GM12878 (cell line): ENCODE data around the gene PMM1.
"Not testable (repeated sequence)": the region's sequence is repeated elsewhere in the genome, so short reads cannot be mapped to it uniquely, and the experiment has no call there.

Experiments
- BHLHE40 ChIP-seq, 2 experiments: fragments of 450-650 bp in 1 of 2; IDR thresholded peaks; 2 replicates each; pipeline ENCODE4 v1.6.1; 2011 to 2017; ENCODE audit warnings: low read depth in 2 of 2, borderline replicate concordance in 1 of 2, improper control_type of control experiment in 1 of 2, low read length in 1 of 2, mild to moderate bottlenecking in 1 of 2
- HDAC6 ChIP-seq: fragments of 200-600 bp; sonication (generic); IDR thresholded peaks from one replicate; pipeline ENCODE4 v1.8.0; 2017; ENCODE audit warnings: antibody characterized with exemption; ENCODE audit not compliant: unreplicated experiment
- TAF1 ChIP-seq: IDR thresholded peaks from 2 replicates; pipeline ENCODE4 v1.6.1; 2011; ENCODE audit warnings: mild to moderate bottlenecking, low read depth, low read length, borderline replicate concordance
- TF ChIP-seq, protein P1 (sequence below): IDR thresholded peaks from 2 replicates; pipeline ENCODE4 v1.6.1; 2012; ENCODE audit warnings: mild to moderate bottlenecking, low read depth, low read length
- TF ChIP-seq, protein P2 (sequence below), 3 experiments: IDR thresholded peaks in 2 of 3; conservative IDR thresholded peaks in 1 of 3; 2 replicates each; pipeline ENCODE4 v1.5.1; 2011; ENCODE audit warnings: low read depth in 3 of 3, low read length in 3 of 3, mild to moderate bottlenecking in 3 of 3, control low read depth in 2 of 3, moderate library complexity in 2 of 3, inconsistent platforms in 1 of 3, mixed read lengths in 1 of 3; ENCODE audit not compliant: control insufficient read depth in 2 of 3, insufficient read depth in 1 of 3; ENCODE audit errors: extremely low read depth in 1 of 3
- TF ChIP-seq, protein P3 (sequence below): IDR thresholded peaks from 2 replicates; pipeline ENCODE4 v1.6.1; 2012; ENCODE audit warnings: low read depth, low read length, improper control_type of control experiment
- TF ChIP-seq, protein P4 (sequence below): IDR thresholded peaks from 2 replicates; pipeline ENCODE4 v1.6.1; 2011; ENCODE audit warnings: borderline replicate concordance, low read depth, mild to moderate bottlenecking, moderate library complexity, mixed read lengths, low read length; ENCODE audit not compliant: insufficient read depth; ENCODE audit errors: extremely low read length

DNA sequence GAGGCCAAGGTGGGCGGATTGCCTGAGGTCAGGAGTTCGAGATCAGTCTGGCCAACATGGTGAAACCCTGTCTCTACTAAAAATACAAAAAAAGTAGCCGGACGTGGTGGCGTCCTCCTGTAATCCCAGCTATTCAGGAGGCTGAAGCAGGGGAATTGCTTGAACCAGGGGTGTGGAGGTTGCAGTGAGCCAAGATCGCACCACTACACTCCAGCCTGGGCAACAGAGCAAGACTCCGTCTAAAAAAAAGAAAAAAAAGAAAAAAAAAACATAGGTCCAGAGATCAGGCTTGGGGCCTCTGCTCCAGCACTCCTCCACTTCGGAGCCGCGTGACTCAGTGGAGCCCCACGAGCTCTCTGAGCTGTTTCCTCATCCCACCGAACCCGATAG, 31.4 kb downstream of the PMM1 start:
- not testable (repeated sequence) for TF ChIP-seq HDAC6; TAF1; BHLHE40 (IDR thresholded peaks at IDR 0.05; ENCODE audit: borderline replicate concordance in 1 of 2, low read depth in 2 of 2, low read length in 1 of 2)
- TF ChIP-seq, protein P1, sequence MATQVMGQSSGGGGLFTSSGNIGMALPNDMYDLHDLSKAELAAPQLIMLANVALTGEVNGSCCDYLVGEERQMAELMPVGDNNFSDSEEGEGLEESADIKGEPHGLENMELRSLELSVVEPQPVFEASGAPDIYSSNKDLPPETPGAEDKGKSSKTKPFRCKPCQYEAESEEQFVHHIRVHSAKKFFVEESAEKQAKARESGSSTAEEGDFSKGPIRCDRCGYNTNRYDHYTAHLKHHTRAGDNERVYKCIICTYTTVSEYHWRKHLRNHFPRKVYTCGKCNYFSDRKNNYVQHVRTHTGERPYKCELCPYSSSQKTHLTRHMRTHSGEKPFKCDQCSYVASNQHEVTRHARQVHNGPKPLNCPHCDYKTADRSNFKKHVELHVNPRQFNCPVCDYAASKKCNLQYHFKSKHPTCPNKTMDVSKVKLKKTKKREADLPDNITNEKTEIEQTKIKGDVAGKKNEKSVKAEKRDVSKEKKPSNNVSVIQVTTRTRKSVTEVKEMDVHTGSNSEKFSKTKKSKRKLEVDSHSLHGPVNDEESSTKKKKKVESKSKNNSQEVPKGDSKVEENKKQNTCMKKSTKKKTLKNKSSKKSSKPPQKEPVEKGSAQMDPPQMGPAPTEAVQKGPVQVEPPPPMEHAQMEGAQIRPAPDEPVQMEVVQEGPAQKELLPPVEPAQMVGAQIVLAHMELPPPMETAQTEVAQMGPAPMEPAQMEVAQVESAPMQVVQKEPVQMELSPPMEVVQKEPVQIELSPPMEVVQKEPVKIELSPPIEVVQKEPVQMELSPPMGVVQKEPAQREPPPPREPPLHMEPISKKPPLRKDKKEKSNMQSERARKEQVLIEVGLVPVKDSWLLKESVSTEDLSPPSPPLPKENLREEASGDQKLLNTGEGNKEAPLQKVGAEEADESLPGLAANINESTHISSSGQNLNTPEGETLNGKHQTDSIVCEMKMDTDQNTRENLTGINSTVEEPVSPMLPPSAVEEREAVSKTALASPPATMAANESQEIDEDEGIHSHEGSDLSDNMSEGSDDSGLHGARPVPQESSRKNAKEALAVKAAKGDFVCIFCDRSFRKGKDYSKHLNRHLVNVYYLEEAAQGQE, result not testable (repeated sequence)
- TF ChIP-seq, protein P2, sequence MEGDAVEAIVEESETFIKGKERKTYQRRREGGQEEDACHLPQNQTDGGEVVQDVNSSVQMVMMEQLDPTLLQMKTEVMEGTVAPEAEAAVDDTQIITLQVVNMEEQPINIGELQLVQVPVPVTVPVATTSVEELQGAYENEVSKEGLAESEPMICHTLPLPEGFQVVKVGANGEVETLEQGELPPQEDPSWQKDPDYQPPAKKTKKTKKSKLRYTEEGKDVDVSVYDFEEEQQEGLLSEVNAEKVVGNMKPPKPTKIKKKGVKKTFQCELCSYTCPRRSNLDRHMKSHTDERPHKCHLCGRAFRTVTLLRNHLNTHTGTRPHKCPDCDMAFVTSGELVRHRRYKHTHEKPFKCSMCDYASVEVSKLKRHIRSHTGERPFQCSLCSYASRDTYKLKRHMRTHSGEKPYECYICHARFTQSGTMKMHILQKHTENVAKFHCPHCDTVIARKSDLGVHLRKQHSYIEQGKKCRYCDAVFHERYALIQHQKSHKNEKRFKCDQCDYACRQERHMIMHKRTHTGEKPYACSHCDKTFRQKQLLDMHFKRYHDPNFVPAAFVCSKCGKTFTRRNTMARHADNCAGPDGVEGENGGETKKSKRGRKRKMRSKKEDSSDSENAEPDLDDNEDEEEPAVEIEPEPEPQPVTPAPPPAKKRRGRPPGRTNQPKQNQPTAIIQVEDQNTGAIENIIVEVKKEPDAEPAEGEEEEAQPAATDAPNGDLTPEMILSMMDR (IDR thresholded peaks at IDR 0.05 in 2 of 3, conservative IDR thresholded peaks at IDR 0.05 in 1 of 3; ENCODE audit: control insufficient read depth in 2 of 3, extremely low read depth in 1 of 3, insufficient read depth in 1 of 3, low read depth in 3 of 3, low read length in 3 of 3), result not testable (repeated sequence)
- TF ChIP-seq, protein P3, sequence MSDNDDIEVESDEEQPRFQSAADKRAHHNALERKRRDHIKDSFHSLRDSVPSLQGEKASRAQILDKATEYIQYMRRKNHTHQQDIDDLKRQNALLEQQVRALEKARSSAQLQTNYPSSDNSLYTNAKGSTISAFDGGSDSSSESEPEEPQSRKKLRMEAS, result not testable (repeated sequence)
- TF ChIP-seq, protein P4, sequence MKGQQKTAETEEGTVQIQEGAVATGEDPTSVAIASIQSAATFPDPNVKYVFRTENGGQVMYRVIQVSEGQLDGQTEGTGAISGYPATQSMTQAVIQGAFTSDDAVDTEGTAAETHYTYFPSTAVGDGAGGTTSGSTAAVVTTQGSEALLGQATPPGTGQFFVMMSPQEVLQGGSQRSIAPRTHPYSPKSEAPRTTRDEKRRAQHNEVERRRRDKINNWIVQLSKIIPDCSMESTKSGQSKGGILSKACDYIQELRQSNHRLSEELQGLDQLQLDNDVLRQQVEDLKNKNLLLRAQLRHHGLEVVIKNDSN, result not testable (repeated sequence)
